ENCODE data around the gene ZNF688. TPM values are rescaled to one million over a fixed set of nuclear protein-coding genes. Genes with fewer than 3 reads are reported as not detected.

Gene ZNF688
- total RNA-seq, 1 donor from 2014 or later: 5.4 TPM

DNA sequence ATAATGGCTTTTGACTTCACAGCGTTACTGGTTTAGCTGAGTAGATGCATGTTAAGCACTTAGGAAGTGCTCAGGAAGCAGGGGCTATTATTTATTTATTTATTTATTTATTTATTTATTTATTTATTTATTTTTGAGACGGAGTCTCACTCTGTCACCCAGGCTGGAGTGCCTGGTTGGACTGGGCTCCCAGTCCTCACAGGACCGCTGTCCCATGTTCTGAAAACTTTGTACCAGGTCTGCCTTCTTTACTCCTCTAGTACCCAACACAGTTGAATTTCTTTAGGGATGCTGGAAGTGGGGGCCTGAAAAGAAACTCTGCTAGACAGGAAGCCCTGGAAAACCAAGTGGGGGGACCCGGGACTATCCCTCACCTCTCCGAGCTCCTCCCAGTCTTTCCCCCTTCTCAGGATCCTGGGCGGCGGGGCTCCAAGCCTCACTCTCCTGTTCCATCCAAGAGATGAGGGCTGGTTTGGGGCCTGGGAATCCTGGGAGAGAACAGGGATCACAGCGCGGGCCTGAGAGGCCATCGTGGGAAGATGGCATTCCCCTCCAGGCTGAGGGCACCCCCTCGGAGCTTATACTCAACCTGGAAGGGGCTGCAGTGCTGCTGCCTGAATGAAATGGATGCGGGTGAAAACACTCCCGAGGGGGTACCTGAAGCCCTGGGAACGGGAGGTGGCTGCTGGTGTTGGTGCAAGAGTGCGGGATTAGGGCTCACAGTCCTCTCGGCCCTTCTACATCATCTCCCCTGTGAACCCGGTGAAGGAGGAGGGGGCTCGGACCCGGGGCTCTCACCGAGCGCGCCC lies 674 bp downstream of the ZNF688 start:
- TF ChIP-seq, protein P1, sequence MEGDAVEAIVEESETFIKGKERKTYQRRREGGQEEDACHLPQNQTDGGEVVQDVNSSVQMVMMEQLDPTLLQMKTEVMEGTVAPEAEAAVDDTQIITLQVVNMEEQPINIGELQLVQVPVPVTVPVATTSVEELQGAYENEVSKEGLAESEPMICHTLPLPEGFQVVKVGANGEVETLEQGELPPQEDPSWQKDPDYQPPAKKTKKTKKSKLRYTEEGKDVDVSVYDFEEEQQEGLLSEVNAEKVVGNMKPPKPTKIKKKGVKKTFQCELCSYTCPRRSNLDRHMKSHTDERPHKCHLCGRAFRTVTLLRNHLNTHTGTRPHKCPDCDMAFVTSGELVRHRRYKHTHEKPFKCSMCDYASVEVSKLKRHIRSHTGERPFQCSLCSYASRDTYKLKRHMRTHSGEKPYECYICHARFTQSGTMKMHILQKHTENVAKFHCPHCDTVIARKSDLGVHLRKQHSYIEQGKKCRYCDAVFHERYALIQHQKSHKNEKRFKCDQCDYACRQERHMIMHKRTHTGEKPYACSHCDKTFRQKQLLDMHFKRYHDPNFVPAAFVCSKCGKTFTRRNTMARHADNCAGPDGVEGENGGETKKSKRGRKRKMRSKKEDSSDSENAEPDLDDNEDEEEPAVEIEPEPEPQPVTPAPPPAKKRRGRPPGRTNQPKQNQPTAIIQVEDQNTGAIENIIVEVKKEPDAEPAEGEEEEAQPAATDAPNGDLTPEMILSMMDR (IDR thresholded peaks at IDR 0.05; ENCODE audit: insufficient read depth, low read depth, low read length): no peak
- TF ChIP-seq EZH2 (IDR thresholded peaks at IDR 0.05; ENCODE audit: insufficient read depth, low read length): no peak
- H3K27ac Mint-ChIP-seq (ENCODE audit: unreplicated experiment): peak overlapping the region; percentile 91
- H3K4me1 Mint-ChIP-seq (ENCODE audit: low read depth, unreplicated experiment): peaks cover 3% of the 10 kb centered on the region
- H3K27me3 Mint-ChIP-seq (ENCODE audit: low read depth, unreplicated experiment): peaks cover 9% of the 10 kb centered on the region
- Histone ChIP-seq H3K36me3 (ENCODE audit: insufficient read depth, low read length) (no peaks in the 10 kb centered on the region), H3K27ac (ENCODE audit: low read depth, low read length) (peak overlapping the region; percentile 65), H3K4me2 (ENCODE audit: low read length) (peak overlapping the region; percentile 91), H3K9me3 (ENCODE audit: insufficient read depth, low read depth, low read length) (no peaks in the 10 kb centered on the region), H2AFZ (ENCODE audit: low read depth, low read length) (peak overlapping the region; percentile 69), H3K4me3 (ENCODE audit: insufficient read depth, low read depth, low read length) (peak overlapping the region; percentile 74), H3K27me3 (ENCODE audit: insufficient read depth, low read length) (no peaks in the 10 kb centered on the region), H3K9ac (ENCODE audit: low read length) (peak overlapping the region; percentile 79), H4K20me1 (ENCODE audit: insufficient read depth, low read length) (no peaks in the 10 kb centered on the region), H3K4me1 (ENCODE audit: insufficient read depth, low read length) (peaks cover 6% of the 10 kb centered on the region), H3K79me2 (ENCODE audit: insufficient read depth, low read length) (no peaks in the 10 kb centered on the region)
- FAIRE-seq (no peak), DNase-seq (ENCODE audit: low read depth) (no peak)
- no peaks in the 10 kb centered on the region for H3K36me3 Mint-ChIP-seq (ENCODE audit: low read depth, unreplicated experiment)
- H3K9me3 Mint-ChIP-seq (ENCODE audit: unreplicated experiment): no peaks in the 10 kb centered on the region
- peak overlapping the region; percentile 88 for H3K4me3 Mint-ChIP-seq (ENCODE audit: unreplicated experiment)

GRCh38 chr16:30569746-30570635 lies 1.5 kb downstream of the ZNF688 start:
- H3K36me3 ChIP-seq (ENCODE audit: insufficient read depth, low read length): no peaks in the 10 kb centered on the region
- Mint-ChIP-seq H3K4me3 (ENCODE audit: unreplicated experiment) (no peak overlapping the region), H3K9me3 (ENCODE audit: unreplicated experiment) (no peaks in the 10 kb centered on the region), H3K4me1 (ENCODE audit: low read depth, unreplicated experiment) (peaks cover 3% of the 10 kb centered on the region), H3K36me3 (ENCODE audit: low read depth, unreplicated experiment) (no peaks in the 10 kb centered on the region), H3K27ac (ENCODE audit: unreplicated experiment) (no peak overlapping the region), H3K27me3 (ENCODE audit: low read depth, unreplicated experiment) (peaks cover 15% of the 10 kb centered on the region)
- H3K4me3 ChIP-seq (ENCODE audit: insufficient read depth, low read depth, low read length): no peak overlapping the region
- H3K4me2 ChIP-seq (ENCODE audit: low read length): no peak overlapping the region
- H3K27me3 ChIP-seq (ENCODE audit: insufficient read depth, low read length): no peaks in the 10 kb centered on the region
- no peaks in the 10 kb centered on the region for H3K79me2 ChIP-seq (ENCODE audit: insufficient read depth, low read length)
- H2AFZ ChIP-seq (ENCODE audit: low read depth, low read length): no peak overlapping the region
- FAIRE-seq (no peak), DNase-seq (ENCODE audit: low read depth) (no peak)
- no peaks in the 10 kb centered on the region for H3K9me3 ChIP-seq (ENCODE audit: insufficient read depth, low read depth, low read length)
- H3K9ac ChIP-seq (ENCODE audit: low read length): no peak overlapping the region
- H3K27ac ChIP-seq (ENCODE audit: low read depth, low read length): no peak overlapping the region
- no peak for TF ChIP-seq EZH2 (IDR thresholded peaks at IDR 0.05; ENCODE audit: insufficient read depth, low read length)
- TF ChIP-seq, protein P1 (IDR thresholded peaks at IDR 0.05; ENCODE audit: insufficient read depth, low read depth, low read length): no peak
- peaks cover 6% of the 10 kb centered on the region for H3K4me1 ChIP-seq (ENCODE audit: insufficient read depth, low read length)
- no peaks in the 10 kb centered on the region for H4K20me1 ChIP-seq (ENCODE audit: insufficient read depth, low read length)

Measured in astrocyte (in vitro differentiated cells and primary cell).